ENCODE data around the gene ATP10D.

- no peak for TF ChIP-seq POLR2A (IDR thresholded peaks at IDR 0.05; ENCODE audit: low read length)
- TF ChIP-seq GATA1 (IDR thresholded peaks at IDR 0.05; ENCODE audit: low read depth, low read length), result no peak
These were observed 18.9 kb upstream of the ATP10D start for GRCh38 chr4:47466056-47466785.

Data from erythroblast (primary cell).